ENCODE results near the gene PDYN. TPM values are rescaled to one million over a fixed set of nuclear protein-coding genes. Genes with fewer than 3 reads are reported as not detected.

PDYN gene
- total RNA-seq, 4 donors from 2014 or later, result not detected

GRCh38 chr20:1964061-1964460 lies 29.8 kb downstream of the PDYN start:
- Histone ChIP-seq H3K4me3 (no peak overlapping the region), H3K36me3 (no peaks in the 10 kb centered on the region), H3K27me3 (peaks cover 49% of the 10 kb centered on the region), H3K4me1 (peaks cover 0 to 11% (median 0%) of the 10 kb centered on the region in 3 donors), H3K9me3 (no peaks in the 10 kb centered on the region), H3K27ac (no peak overlapping the region)
- no peak for TF ChIP-seq POLR2AphosphoS5 (IDR thresholded peaks at IDR 0.05)
- no peak for TF ChIP-seq EP300 (IDR thresholded peaks at IDR 0.05)
- no peak for TF ChIP-seq CTCF (IDR thresholded peaks at IDR 0.05)
- no peak for TF ChIP-seq POLR2A (IDR thresholded peaks at IDR 0.05)
- no peak for ATAC-seq
- WGBS, 2 donors (ENCODE audit: low coverage in 1 of 2), result 60 to 63% methylated on average over 4 of the region's 4 CpGs

DNA sequence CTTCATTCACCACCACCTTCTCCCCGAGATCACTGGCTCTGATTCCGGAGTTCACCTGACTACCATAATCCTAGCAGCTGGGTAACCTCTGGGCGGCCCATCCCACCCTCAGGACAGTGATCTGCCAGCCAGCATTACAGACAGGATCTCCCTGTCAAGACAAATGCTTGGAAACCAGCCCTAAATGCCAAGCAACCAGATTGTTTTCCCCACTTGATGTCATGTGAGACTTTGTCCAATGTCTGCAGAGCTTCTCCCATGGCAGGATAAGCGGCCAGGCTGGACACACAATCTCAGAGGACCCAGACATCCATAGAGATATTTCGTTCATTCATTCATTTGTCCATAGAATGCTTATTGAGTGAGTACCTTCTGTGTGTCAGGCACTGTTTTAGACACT lies 32.5 kb downstream of the PDYN start:
- Histone ChIP-seq H3K4me3 (no peak overlapping the region), H3K9me3 (no peaks in the 10 kb centered on the region), H3K27ac (no peak overlapping the region), H3K4me1 (peaks cover 0 to 11% (median 0%) of the 10 kb centered on the region in 3 donors), H3K36me3 (no peaks in the 10 kb centered on the region), H3K27me3 (peaks cover 70% of the 10 kb centered on the region)
- no peak for ATAC-seq
- 69% methylated on average over 5 of the region's 5 CpGs; no CpG with 5 or more reads in 1 of the 2 donors for WGBS, 2 donors (ENCODE audit: low coverage in 1 of 2)
- no peak for TF ChIP-seq CTCF (IDR thresholded peaks at IDR 0.05)
- TF ChIP-seq POLR2AphosphoS5 (IDR thresholded peaks at IDR 0.05), result no peak
- no peak for TF ChIP-seq POLR2A (IDR thresholded peaks at IDR 0.05)
- no peak for TF ChIP-seq EP300 (IDR thresholded peaks at IDR 0.05)

DNA sequence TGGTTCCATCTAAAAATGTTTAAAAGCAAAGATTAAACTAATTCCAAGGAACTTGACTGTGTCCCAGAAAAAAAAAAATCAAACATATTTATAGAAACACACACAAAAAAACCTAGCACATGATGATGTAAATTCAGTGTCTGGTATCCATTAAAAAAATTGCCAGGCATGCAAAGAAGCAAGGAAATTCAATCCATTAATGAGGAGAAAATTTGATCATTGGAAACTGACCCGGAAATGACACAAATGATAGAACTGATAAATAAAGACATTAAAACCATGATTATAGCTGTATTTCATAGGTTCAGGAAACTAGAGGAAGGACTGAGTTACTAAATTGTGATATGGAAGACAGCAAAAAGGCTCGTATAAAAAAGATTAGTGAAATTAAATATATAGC lies 34.7 kb downstream of the PDYN start:
- Histone ChIP-seq H3K4me1 (no peaks in the 10 kb centered on the region), H3K27ac (no peak overlapping the region)
- no peak for ATAC-seq

DNA sequence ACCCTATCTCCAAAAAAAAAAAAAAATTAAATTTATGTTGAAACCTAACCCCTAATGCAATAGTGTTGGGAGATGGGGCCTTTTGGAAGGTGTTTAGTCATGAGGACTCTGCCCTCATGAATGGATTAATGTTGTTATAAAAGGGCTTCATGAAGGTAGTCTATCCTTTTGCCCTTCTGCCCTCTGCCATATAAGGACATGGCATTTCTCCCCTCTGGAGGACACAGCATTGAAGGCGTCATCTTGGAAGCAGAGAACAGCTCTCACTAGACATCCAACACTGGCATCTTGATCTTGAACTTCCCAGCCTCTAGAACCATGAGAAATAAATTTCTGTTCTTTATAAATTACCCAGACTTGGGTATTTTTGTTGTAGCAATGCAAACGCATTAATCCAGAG lies 35.4 kb downstream of the PDYN start:
- Histone ChIP-seq H3K4me3 (no peak overlapping the region), H3K27me3 (peaks cover 63% of the 10 kb centered on the region), H3K4me1 (no peaks in the 10 kb centered on the region), H3K27ac (no peak overlapping the region), H3K9me3 (no peaks in the 10 kb centered on the region), H3K36me3 (no peaks in the 10 kb centered on the region)
- ATAC-seq, result no peak
- no peak for TF ChIP-seq POLR2A (IDR thresholded peaks at IDR 0.05)
- TF ChIP-seq POLR2AphosphoS5 (IDR thresholded peaks at IDR 0.05), result no peak
- no peak for TF ChIP-seq EP300 (IDR thresholded peaks at IDR 0.05)
- TF ChIP-seq CTCF (IDR thresholded peaks at IDR 0.05), result no peak
- WGBS, 2 donors (ENCODE audit: low coverage in 1 of 2), result 67 to 86% methylated on average over 1 of the region's 2 CpGs

More for the DNA sequence above, 34.7 kb downstream of the PDYN start:
- Histone ChIP-seq H3K9me3 (no peaks in the 10 kb centered on the region), H3K4me3 (no peak overlapping the region), H3K27me3 (peaks cover 71% of the 10 kb centered on the region), H3K36me3 (no peaks in the 10 kb centered on the region)
- 49 to 62% methylated on average over 2 of the region's 2 CpGs for WGBS, 2 donors (ENCODE audit: low coverage in 1 of 2)
- no peak for TF ChIP-seq CTCF (IDR thresholded peaks at IDR 0.05)

DNA sequence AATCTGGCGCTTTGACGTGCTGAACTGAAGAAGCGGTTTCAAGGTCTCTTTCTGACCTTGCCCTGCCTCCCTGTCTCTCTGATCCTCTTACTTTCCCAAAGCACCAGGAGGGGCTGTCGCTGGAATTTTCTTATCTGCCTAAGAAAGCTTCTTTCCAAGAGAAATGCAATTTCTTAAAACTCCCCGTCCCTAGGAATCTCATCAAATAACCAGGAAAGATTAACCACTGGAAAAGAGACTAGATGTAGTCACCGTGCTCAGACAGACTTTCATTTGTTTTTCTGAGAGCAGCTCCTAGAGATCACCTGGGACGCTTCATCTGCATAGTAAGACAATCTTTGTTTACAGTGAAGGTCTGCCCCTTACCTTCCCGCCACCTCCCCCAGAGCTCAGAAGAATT lies 38.6 kb downstream of the PDYN start:
- peaks cover 40% of the 10 kb centered on the region for H3K27me3 ChIP-seq
- TF ChIP-seq POLR2A (IDR thresholded peaks at IDR 0.05) (no peak), CTCF (IDR thresholded peaks at IDR 0.05) (no peak), POLR2AphosphoS5 (IDR thresholded peaks at IDR 0.05) (no peak), EP300 (IDR thresholded peaks at IDR 0.05) (no peak)
- H3K9me3 ChIP-seq, result no peaks in the 10 kb centered on the region
- H3K27ac ChIP-seq, result no peak overlapping the region
- ATAC-seq, result no peak
- WGBS, 2 donors (ENCODE audit: low coverage in 1 of 2), result 37 to 45% methylated on average over 4 to 8 of the region's 8 CpGs
- H3K4me3 ChIP-seq, result no peak overlapping the region
- H3K36me3 ChIP-seq, result no peaks in the 10 kb centered on the region
- H3K4me1 ChIP-seq, result no peaks in the 10 kb centered on the region

All from gastroesophageal sphincter (tissue), 4 donors.